NCI-H2081 treated with DMSO at 0.1 percent for 48 hours (cell line): ENCODE results near the gene MYRIP.
"Not testable (repeated sequence)": the region's sequence is repeated elsewhere in the genome, so short reads cannot be mapped to it uniquely, and the experiment has no call there.

ENCODE experiments used
- DNase-seq: peaks from one replicate; lab custom pipeline; 2025; lab: John Stamatoyannopoulos, UW

The MYRIP gene

GRCh38 chr3:40037582-40037981 is 228.2 kb downstream of the MYRIP start:
- no peak for DNase-seq

DNA sequence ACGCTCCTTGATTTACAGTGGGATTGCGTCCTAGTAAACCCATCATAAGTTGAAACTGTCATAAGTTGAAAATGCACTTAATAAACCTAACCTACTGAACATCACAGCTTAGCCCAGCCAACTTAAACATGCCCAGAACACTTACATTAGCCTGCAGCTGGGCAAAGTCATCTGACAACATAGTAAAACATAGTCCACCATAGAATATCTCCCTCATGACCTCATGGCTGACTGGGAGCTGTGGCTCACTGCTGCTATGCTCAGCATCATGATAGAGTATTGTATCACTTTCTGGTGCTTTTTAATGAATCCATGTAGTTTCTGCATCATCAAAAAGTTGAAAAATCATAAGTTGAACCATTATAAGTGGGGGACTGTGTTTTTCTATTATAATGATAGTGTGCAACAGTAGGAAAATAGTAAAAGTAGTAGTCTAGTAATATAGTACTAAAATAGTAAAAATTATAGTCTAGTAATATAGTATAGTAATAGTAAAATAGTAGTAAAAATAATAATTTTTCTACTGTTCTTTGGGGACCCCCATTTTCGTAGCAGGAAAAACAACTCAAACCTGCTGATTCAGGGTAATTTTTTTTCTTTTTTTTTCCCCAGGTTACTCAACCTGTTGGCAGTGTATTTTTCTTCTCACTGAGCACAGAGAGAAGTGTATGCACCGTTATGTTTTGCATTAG is 233.5 kb downstream of the MYRIP start:
- DNase-seq = no peak

GRCh38 chr3:40043444-40043755 is 234.0 kb downstream of the MYRIP start:
- no peak for DNase-seq

DNA sequence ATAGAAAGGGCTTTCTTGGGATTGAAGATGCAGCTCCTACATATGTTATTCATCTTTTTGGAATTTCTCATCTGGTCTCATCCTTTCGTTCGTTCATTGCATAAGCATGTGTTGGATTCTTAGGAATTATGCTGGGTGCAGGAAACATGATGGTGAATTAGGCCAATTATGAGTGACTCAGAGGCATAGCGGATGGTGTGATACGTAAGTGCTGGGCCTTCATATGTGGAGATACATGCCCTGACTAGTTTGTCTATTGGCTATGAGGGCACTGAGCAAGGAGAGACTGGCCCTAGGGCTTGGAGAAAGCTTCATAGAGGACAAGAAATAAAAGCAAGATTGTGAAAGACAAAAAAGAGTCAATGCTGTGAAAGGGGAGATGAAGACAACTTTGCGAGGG is 235.1 kb downstream of the MYRIP start:
- DNase-seq = no peak

GRCh38 chr3:40045051-40045450 is 235.6 kb downstream of the MYRIP start:
- DNase-seq = no peak

GRCh38 chr3:40046149-40046548 is 236.7 kb downstream of the MYRIP start:
- no peak for DNase-seq

DNA sequence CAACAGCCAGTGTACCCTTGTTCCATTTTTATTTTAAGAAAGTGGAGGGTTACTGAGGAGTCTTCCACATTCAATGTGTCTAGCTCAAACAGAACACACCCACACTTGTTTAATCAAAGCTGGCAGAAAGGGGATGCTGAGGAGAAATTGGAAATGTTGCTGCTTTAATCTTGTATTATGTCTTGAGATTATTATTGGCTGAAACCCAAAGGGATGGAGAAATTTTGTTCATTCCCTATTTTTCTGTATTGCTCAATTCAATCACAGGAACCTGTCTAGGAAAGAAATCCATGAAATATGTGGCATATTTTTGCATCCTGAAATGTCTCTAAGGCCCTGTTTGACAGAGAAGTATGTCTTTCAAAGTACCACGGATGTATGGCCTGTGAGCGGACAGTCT is 238.0 kb downstream of the MYRIP start:
- no peak for DNase-seq

DNA sequence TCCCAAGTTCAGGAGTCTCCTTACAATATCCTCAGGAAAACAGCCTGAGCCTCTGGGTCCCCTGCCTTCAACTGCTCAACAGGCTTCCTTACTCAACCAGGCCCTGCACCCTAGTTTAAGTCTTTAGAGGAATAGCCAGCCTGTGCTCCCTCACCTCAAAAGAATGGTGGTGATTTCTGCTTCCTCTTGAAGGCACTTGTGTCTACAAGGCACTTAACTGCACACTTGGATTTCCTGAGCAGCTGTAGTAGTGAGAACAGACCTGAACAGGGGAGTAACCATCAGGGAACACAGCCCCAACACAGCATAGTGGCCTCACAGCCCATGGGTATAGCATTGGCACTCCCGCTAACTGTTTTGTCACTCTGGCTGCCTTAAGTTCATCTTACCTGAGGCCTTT is 244.3 kb downstream of the MYRIP start:
- no peak for DNase-seq

DNA sequence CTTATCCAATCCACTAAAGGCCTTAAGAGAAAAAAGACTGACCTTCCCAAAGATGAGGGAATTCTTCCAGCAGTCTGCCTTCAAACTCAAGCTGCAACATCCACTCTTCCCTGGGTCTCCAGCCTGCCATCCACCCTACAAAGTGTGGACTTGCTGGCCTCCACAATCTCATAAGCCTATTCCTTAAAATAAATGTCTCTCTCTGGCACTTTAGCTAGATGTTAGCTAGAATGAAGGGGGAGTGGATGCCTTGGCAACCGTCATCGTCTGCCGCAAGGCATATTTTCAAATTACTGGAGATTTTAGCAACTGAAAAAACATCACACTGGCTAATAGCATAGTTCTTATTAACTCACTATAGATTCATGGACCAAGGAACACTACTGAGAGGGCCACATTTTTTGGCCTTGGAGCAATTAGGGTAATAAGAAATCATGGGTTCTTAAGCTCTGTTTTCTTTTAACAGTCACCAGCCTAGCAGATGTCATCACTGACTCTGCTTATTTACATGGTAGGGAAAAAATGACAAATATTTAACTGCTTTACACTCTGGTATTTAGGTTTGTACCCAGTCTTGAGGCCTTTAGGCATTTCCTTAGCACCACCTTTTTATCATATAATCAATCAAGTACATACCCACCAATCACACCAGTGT is 245.3 kb downstream of the MYRIP start:
- DNase-seq = no peak

GRCh38 chr3:40055361-40055760 is 246.0 kb downstream of the MYRIP start:
- DNase-seq = no peak

DNA sequence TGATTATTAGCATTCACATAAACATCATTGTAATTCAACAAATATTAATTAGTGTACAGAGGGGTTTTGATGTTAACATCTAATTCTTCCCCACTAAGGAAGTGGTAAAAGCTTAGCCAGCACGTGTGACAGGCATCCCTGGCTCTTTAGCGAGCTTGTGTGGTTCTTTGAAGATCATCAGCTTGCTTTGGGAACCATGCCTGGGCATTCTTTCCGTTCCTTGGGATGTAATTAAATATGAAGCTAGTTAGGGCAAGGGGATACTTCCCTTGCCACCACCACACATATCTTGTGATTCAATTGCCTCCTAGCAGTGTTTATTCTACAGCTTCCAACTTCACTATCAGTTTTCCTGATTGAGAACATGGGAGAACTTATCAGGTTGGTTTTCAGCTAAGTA is 246.5 kb downstream of the MYRIP start:
- DNase-seq = no peak

- DNase-seq = no peak
These were observed 247.7 kb downstream of the MYRIP start for GRCh38 chr3:40057077-40057476.

DNA sequence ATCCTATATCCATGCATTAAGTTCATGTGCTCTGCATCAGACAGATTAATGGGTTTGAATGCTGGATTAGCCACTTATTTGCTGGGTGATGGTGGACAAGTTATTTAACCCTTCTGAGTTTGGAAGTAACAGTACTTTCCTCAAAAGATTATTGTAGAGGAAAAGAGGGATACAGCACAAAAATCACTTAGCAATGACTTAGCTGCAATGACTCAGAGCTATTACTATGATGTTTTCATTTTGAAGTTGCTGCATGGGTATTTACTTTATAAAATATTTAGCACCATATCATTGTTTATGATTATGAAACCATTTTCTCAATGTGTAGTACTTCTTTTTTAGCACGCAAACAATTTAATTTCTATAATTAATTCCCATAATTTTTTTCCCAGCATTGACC is 248.4 kb downstream of the MYRIP start:
- no peak for DNase-seq

- DNase-seq = no peak
These were observed 259.2 kb downstream of the MYRIP start for GRCh38 chr3:40068636-40069035.

DNA sequence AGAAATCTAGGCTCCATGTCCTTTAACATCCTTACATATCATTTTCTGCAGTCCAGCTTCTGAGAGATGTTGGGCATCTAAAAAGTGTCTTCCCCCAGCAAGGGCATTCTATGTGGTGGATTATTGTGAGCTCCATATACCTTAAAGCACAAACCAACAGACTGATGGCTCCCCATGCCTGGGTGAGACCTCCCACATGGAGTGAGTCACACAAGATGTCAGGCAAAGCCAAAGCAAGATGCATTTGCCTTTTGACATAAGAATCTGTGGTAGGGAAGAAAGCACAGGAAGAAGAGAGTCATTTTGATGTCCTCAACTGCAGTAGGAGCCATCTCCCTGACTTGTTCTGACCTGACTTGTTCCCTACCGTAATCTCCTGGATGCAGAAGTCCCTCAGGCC is 261.4 kb downstream of the MYRIP start:
- DNase-seq = no peak

DNA sequence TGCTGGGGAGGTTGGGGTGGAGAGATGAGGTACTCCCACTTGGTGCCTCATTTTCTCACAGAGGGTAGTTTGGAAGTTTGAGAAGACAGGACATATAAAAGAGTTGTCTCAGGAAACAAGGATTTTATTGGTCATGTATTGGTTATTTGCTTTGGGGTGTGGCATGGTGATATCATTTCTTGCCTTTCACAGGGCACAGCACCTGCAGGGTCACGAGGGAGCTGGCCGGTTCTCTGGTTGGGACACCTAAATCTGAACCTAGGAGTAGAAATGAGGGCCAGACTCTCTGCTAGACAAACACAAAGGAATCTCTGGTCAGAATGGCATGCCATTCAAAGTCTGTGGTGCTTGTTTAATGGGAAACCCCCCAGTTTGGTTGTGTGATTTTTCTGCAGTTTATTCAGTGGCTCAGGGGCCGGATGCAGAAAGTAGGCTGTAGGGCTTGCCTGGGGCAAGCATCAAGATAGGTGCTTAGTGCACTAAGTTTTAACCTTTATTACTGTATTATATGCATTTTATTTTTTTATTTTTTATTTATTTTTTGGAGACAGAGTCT is 262.4 kb downstream of the MYRIP start:
- no peak for DNase-seq

GRCh38 chr3:40073310-40074007 is 264.1 kb downstream of the MYRIP start:
- no peak for DNase-seq

DNA sequence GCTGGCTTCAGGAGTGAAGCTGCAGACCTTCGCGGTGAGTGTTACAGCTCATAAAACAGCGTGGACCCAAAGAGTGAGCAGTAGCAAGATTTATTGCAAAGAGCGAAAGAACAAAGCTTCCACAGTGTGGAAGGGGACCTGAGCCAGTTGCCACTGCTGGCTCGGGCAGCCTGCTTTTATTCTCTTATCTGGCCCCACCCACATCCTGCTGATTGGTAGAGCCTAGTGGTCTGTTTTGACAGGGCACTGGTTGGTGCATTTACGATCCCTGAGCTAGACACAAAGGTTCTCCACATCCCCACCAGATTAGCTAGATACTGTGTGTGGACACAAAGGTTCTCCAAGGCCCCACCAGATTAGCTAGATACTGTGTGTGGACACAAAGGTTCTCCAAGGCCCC is 267.7 kb downstream of the MYRIP start:
- not testable (repeated sequence) for DNase-seq

GRCh38 chr3:40077828-40078492 is 268.6 kb downstream of the MYRIP start:
- DNase-seq = not testable (repeated sequence)

DNA sequence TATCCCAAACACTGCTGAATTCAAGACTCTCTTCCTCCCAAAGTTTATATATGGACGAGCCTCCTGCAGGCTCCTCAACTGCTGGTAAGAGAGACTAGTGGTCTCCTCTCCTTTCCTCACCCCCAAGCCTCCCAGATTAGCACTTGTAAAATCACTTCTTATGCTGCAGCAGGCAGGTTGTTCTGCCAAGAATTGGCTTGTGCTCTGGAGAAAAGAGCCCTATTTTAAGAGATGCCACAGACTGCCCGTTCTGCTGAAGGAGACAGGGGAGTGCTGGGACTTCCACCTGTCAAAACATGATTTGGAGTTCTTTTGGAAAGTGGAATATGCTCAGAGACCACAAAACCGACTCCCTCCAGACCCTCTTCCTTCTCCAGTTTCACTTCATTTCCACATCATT is 269.2 kb downstream of the MYRIP start:
- DNase-seq = no peak

GRCh38 chr3:40079203-40079846 is 269.9 kb downstream of the MYRIP start:
- no peak for DNase-seq

GRCh38 chr3:40079847-40080240 is 270.4 kb downstream of the MYRIP start:
- no peak for DNase-seq
